HepG2 (cell line): Measurements from ENCODE around the gene SYNJ2. TPM values are rescaled to one million over a fixed set of nuclear protein-coding genes. Genes with fewer than 3 reads are reported as not detected.

Experiments
- CEBPB ChIP-seq: IDR thresholded peaks from 2 replicates; pipeline ENCODE4 v1.6.1; 2011; ENCODE audit warnings: low read depth, low read length, improper control_type of control experiment, borderline replicate concordance
- GZF1 ChIP-seq: sonication (generic); formaldehyde crosslinking; IDR thresholded peaks from 2 replicates; pipeline ENCODE4 v1.5.1; 2020; ENCODE audit warnings: mild to moderate bottlenecking, missing genetic modification reagents
- MTA1 ChIP-seq: sonication (generic); formaldehyde crosslinking; IDR thresholded peaks from 2 replicates; pipeline ENCODE4 v1.4.0; 2020; ENCODE audit warnings: missing genetic modification reagents, mild to moderate bottlenecking, borderline replicate concordance
- NFKB2 ChIP-seq: sonication (generic); formaldehyde crosslinking; IDR thresholded peaks from 2 replicates; pipeline ENCODE4 v1.4.0; 2020; ENCODE audit warnings: missing genetic modification reagents, borderline replicate concordance
- NFKBIZ ChIP-seq: IDR thresholded peaks from 2 replicates; pipeline ENCODE4 v1.6.1; 2018; ENCODE audit warnings: missing genetic modification reagents, missing compliant biosample characterization
- RXRA ChIP-seq: sonication (generic); formaldehyde crosslinking; IDR thresholded peaks from 2 replicates; pipeline ENCODE4 v1.5.1; 2020; ENCODE audit warnings: missing genetic modification reagents
- RXRB ChIP-seq: IDR thresholded peaks from 2 replicates; pipeline ENCODE4 v1.6.1; 2016; ENCODE audit warnings: borderline replicate concordance, missing genetic modification reagents, missing compliant biosample characterization
- ZHX1 ChIP-seq: sonication (generic); formaldehyde crosslinking; IDR thresholded peaks from 2 replicates; pipeline ENCODE4 v1.8.1; 2022; ENCODE audit warnings: low read depth, mild to moderate bottlenecking, missing genetic modification reagents
- ZNF101 ChIP-seq: sonication (generic); formaldehyde crosslinking; IDR thresholded peaks from 2 replicates; pipeline ENCODE4 v1.4.0; 2020; ENCODE audit warnings: mild to moderate bottlenecking, low read depth, missing genetic modification reagents, borderline replicate concordance
- ZNF234 ChIP-seq: sonication (generic); formaldehyde crosslinking; conservative IDR thresholded peaks from 2 replicates; pipeline ENCODE4 v1.5.1; 2020; ENCODE audit warnings: mild to moderate bottlenecking, missing genetic modification reagents
- ZNF343 ChIP-seq: sonication (generic); formaldehyde crosslinking; IDR thresholded peaks from 2 replicates; pipeline ENCODE4 v1.4.0; 2020; ENCODE audit warnings: mild to moderate bottlenecking, missing genetic modification reagents
- polyA plus RNA-seq, 8 experiments: library from polyadenylated mRNA; depleted of rRNA in 3 of 8; stranded (reverse) in 7 of 8; unstranded in 1 of 8; fragments of >200 nt; fragmentation: Illumina TruSeq in 4 of 8; extraction: Trizol in 4 of 8; gene quantifications; 2 replicates each; pipeline versions ENCODE4 v1.2.1 to v1.2.3, GENCODE V29; 2011 to 2016; ENCODE audit warnings: low read depth in 4 of 8, missing spikeins in 1 of 8, mixed read lengths in 1 of 8; ENCODE audit not compliant: insufficient read depth in 1 of 8
- total RNA-seq, 5 experiments: library from RNA; depleted of rRNA; stranded (reverse); fragments of >200 nt; fragmentation: Illumina TruSeq; extraction: Trizol; gene quantifications; 2 replicates each; pipeline ENCODE4 v1.2.3, GENCODE V29; 2016; ENCODE audit warnings: low read depth in 1 of 5
- TF ChIP-seq, protein P1 (sequence below): sonication (generic); formaldehyde crosslinking; IDR thresholded peaks from 2 replicates; pipeline ENCODE4 v1.4.0; 2020; ENCODE audit warnings: missing genetic modification reagents
- TF ChIP-seq, protein P2 (sequence below): IDR thresholded peaks from 2 replicates; pipeline ENCODE4 v1.6.1; 2016; ENCODE audit warnings: control low read depth
- TF ChIP-seq, protein P3 (sequence below): sonication (generic); formaldehyde crosslinking; IDR thresholded peaks from 2 replicates; pipeline ENCODE4 v1.5.1; 2020; ENCODE audit warnings: mild to moderate bottlenecking, missing genetic modification reagents, moderate library complexity
- TF ChIP-seq, protein P4 (sequence below): IDR thresholded peaks from 2 replicates; pipeline ENCODE4 v1.6.1; 2012; ENCODE audit warnings: low read length, improper control_type of control experiment

The SYNJ2 gene
- total and polyA plus RNA-seq, 2 of the 13 experiments (the other 11 are each of a cell fraction or from before 2014, with no cell fraction given): 39.1 to 57.6 TPM

GRCh38 chr6:158033077-158033750 is 51.6 kb downstream of the SYNJ2 start (continued):
- TF ChIP-seq, protein P1, sequence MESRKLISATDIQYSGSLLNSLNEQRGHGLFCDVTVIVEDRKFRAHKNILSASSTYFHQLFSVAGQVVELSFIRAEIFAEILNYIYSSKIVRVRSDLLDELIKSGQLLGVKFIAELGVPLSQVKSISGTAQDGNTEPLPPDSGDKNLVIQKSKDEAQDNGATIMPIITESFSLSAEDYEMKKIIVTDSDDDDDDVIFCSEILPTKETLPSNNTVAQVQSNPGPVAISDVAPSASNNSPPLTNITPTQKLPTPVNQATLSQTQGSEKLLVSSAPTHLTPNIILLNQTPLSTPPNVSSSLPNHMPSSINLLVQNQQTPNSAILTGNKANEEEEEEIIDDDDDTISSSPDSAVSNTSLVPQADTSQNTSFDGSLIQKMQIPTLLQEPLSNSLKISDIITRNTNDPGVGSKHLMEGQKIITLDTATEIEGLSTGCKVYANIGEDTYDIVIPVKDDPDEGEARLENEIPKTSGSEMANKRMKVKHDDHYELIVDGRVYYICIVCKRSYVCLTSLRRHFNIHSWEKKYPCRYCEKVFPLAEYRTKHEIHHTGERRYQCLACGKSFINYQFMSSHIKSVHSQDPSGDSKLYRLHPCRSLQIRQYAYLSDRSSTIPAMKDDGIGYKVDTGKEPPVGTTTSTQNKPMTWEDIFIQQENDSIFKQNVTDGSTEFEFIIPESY: peak; percentile 55; the same call in 1 of the 2 replicates
- TF ChIP-seq GZF1 (no peak), ZNF234 (CRISPR knock-in tag) (no peak), RXRA (CRISPR knock-in tag) (peak; percentile 56; the same call in 1 of the 2 replicates), MTA1 (CRISPR knock-in tag) (peak; percentile 80; the same call in 1 of the 2 replicates), RXRB (CRISPR knock-in tag) (no peak), ZNF343 (0 out of 2 replicates have a peak, but pooled peaks have one; percentile 8), ZNF101 (CRISPR knock-in tag) (no peak), NFKB2 (CRISPR knock-in tag) (0 out of 2 replicates have a peak, but pooled peaks have one; percentile 27), CEBPB (no peak), ZHX1 (0 out of 2 replicates have a peak, but pooled peaks have one; percentile 67), NFKBIZ (no peak)
- TF ChIP-seq, protein P2, sequence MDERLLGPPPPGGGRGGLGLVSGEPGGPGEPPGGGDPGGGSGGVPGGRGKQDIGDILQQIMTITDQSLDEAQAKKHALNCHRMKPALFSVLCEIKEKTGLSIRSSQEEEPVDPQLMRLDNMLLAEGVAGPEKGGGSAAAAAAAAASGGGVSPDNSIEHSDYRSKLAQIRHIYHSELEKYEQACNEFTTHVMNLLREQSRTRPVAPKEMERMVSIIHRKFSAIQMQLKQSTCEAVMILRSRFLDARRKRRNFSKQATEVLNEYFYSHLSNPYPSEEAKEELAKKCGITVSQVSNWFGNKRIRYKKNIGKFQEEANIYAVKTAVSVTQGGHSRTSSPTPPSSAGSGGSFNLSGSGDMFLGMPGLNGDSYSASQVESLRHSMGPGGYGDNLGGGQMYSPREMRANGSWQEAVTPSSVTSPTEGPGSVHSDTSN (CRISPR knock-in tag): no peak
- TF ChIP-seq, protein P3, sequence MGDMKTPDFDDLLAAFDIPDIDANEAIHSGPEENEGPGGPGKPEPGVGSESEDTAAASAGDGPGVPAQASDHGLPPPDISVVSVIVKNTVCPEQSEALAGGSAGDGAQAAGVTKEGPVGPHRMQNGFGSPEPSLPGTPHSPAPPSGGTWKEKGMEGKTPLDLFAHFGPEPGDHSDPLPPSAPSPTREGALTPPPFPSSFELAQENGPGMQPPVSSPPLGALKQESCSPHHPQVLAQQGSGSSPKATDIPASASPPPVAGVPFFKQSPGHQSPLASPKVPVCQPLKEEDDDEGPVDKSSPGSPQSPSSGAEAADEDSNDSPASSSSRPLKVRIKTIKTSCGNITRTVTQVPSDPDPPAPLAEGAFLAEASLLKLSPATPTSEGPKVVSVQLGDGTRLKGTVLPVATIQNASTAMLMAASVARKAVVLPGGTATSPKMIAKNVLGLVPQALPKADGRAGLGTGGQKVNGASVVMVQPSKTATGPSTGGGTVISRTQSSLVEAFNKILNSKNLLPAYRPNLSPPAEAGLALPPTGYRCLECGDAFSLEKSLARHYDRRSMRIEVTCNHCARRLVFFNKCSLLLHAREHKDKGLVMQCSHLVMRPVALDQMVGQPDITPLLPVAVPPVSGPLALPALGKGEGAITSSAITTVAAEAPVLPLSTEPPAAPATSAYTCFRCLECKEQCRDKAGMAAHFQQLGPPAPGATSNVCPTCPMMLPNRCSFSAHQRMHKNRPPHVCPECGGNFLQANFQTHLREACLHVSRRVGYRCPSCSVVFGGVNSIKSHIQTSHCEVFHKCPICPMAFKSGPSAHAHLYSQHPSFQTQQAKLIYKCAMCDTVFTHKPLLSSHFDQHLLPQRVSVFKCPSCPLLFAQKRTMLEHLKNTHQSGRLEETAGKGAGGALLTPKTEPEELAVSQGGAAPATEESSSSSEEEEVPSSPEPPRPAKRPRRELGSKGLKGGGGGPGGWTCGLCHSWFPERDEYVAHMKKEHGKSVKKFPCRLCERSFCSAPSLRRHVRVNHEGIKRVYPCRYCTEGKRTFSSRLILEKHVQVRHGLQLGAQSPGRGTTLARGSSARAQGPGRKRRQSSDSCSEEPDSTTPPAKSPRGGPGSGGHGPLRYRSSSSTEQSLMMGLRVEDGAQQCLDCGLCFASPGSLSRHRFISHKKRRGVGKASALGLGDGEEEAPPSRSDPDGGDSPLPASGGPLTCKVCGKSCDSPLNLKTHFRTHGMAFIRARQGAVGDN: peak; percentile 73
- TF ChIP-seq, protein P4, sequence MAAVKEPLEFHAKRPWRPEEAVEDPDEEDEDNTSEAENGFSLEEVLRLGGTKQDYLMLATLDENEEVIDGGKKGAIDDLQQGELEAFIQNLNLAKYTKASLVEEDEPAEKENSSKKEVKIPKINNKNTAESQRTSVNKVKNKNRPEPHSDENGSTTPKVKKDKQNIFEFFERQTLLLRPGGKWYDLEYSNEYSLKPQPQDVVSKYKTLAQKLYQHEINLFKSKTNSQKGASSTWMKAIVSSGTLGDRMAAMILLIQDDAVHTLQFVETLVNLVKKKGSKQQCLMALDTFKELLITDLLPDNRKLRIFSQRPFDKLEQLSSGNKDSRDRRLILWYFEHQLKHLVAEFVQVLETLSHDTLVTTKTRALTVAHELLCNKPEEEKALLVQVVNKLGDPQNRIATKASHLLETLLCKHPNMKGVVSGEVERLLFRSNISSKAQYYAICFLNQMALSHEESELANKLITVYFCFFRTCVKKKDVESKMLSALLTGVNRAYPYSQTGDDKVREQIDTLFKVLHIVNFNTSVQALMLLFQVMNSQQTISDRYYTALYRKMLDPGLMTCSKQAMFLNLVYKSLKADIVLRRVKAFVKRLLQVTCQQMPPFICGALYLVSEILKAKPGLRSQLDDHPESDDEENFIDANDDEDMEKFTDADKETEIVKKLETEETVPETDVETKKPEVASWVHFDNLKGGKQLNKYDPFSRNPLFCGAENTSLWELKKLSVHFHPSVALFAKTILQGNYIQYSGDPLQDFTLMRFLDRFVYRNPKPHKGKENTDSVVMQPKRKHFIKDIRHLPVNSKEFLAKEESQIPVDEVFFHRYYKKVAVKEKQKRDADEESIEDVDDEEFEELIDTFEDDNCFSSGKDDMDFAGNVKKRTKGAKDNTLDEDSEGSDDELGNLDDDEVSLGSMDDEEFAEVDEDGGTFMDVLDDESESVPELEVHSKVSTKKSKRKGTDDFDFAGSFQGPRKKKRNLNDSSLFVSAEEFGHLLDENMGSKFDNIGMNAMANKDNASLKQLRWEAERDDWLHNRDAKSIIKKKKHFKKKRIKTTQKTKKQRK: no peak
